MM.1S (cell line): ENCODE data around the gene CR1.

Source experiments
- EZH2 ChIP-seq: fragments of 300-600 bp; sonication (generic); optimal IDR thresholded peaks from 2 replicates; pipeline ENCODE3; 2017; ENCODE audit warnings: low read depth, mild to moderate bottlenecking, antibody characterized with exemption, low read length, mixed read lengths
- TF ChIP-seq, protein P1 (sequence below): fragments of 300-600 bp; sonication (generic); IDR thresholded peaks from 2 replicates; pipeline ENCODE4 v1.5.1; 2016; ENCODE audit warnings: antibody characterized with exemption, low read length, mixed read lengths

DNA sequence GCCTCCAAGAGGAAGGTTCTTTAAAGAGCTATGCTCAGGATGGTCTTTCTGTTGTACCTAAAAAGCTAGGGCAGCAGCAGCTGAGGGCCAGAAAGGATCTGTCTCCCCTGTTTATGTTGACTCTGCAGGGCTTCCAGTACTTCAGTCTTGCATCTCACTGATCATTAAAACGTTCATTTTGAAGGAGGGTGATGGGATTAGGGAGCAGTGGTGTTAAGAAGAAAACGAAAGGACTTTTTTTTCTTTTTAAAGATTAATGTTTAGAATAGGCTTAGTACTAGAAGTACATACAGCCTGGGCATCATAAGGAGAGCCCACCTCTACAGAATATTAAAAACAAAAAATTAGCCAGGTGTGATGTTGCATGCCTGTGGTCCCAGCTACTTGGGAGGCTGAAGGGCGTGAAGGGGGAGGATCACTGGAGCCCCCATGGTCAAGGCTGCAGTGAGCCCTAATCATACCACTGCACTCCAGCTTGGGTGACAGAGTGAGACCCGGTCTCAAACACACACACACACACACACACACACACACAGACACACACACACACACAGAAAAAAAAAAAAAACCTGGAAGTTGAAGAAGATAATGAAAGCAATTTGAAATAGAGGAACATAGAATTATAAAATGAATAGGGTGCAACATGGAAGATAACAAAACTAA lies 151.8 kb downstream of the CR1 start:
- no peak for TF ChIP-seq EZH2
- TF ChIP-seq, protein P1, sequence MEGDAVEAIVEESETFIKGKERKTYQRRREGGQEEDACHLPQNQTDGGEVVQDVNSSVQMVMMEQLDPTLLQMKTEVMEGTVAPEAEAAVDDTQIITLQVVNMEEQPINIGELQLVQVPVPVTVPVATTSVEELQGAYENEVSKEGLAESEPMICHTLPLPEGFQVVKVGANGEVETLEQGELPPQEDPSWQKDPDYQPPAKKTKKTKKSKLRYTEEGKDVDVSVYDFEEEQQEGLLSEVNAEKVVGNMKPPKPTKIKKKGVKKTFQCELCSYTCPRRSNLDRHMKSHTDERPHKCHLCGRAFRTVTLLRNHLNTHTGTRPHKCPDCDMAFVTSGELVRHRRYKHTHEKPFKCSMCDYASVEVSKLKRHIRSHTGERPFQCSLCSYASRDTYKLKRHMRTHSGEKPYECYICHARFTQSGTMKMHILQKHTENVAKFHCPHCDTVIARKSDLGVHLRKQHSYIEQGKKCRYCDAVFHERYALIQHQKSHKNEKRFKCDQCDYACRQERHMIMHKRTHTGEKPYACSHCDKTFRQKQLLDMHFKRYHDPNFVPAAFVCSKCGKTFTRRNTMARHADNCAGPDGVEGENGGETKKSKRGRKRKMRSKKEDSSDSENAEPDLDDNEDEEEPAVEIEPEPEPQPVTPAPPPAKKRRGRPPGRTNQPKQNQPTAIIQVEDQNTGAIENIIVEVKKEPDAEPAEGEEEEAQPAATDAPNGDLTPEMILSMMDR = no peak
